ENCODE results near the gene IL1R2.
A peak's percentile ranks its signal among the peaks of the same experiment; 100 is the strongest.

IL1R2 gene

GRCh38 chr2:102016399-102016955, 24.7 kb downstream of the IL1R2 start:
- TF ChIP-seq, protein P1, sequence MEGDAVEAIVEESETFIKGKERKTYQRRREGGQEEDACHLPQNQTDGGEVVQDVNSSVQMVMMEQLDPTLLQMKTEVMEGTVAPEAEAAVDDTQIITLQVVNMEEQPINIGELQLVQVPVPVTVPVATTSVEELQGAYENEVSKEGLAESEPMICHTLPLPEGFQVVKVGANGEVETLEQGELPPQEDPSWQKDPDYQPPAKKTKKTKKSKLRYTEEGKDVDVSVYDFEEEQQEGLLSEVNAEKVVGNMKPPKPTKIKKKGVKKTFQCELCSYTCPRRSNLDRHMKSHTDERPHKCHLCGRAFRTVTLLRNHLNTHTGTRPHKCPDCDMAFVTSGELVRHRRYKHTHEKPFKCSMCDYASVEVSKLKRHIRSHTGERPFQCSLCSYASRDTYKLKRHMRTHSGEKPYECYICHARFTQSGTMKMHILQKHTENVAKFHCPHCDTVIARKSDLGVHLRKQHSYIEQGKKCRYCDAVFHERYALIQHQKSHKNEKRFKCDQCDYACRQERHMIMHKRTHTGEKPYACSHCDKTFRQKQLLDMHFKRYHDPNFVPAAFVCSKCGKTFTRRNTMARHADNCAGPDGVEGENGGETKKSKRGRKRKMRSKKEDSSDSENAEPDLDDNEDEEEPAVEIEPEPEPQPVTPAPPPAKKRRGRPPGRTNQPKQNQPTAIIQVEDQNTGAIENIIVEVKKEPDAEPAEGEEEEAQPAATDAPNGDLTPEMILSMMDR (IDR thresholded peaks at IDR 0.05; ENCODE audit: insufficient read depth, low read depth, low read length, missing control alignments) = no peak
- H3K4me3 ChIP-seq (ENCODE audit: low read depth, low read length) = no peak overlapping the region
- no peak for DNase-seq (ENCODE audit: low read depth)

- TF ChIP-seq, protein P1 (IDR thresholded peaks at IDR 0.05; ENCODE audit: insufficient read depth, low read depth, low read length, missing control alignments) = no peak
- no peak overlapping the region for H3K4me3 ChIP-seq (ENCODE audit: low read depth, low read length)
- no peak for DNase-seq (ENCODE audit: low read depth)
These were observed 27.2 kb downstream of the IL1R2 start for GRCh38 chr2:102018823-102019445.

DNA sequence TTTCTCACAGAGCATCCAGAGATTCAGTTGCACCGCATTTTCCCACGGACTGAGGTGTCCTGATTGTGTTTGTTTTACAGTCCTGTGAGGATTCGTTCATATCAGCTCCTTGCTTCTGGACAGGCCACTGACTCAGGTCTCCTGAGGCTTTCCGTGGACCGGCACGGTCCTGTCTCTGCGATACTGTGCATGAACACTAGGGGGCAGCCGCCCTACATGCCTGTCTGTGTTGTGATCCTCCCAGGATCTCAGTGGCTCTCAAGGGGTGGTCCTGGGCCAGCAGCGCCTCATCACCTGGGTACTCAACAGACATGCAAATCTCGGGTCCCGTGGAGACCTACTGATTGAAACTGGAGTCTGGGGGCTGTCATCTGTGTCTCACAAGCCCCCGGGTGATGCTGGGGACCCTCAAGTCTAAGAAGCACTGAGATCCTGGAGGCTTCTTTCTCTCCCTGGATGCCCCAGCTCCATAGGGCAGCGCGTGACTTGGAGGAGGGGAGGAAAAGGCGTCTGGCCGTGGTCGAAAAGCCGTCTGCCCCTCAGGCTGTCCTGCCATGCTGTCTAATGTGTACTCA, 28.9 kb downstream of the IL1R2 start:
- DNase-seq (ENCODE audit: low read depth) = peak; percentile 84
- TF ChIP-seq, protein P1 (IDR thresholded peaks at IDR 0.05; ENCODE audit: insufficient read depth, low read depth, low read length, missing control alignments) = peak; percentile 98
- H3K4me3 ChIP-seq (ENCODE audit: low read depth, low read length) = no peak overlapping the region

GRCh38 chr2:102021779-102022178, 30.0 kb downstream of the IL1R2 start:
- TF ChIP-seq, protein P1 (IDR thresholded peaks at IDR 0.05; ENCODE audit: insufficient read depth, low read depth, low read length, missing control alignments) = no peak
- DNase-seq (ENCODE audit: low read depth) = no peak
- H3K4me3 ChIP-seq (ENCODE audit: low read depth, low read length) = no peak overlapping the region

GRCh38 chr2:102022884-102023539, 31.3 kb downstream of the IL1R2 start:
- H3K4me3 ChIP-seq (ENCODE audit: low read depth, low read length) = no peak overlapping the region
- TF ChIP-seq, protein P1 (IDR thresholded peaks at IDR 0.05; ENCODE audit: insufficient read depth, low read depth, low read length, missing control alignments) = no peak
- no peak for DNase-seq (ENCODE audit: low read depth)

- DNase-seq (ENCODE audit: low read depth) = no peak
- TF ChIP-seq, protein P1 (IDR thresholded peaks at IDR 0.05; ENCODE audit: insufficient read depth, low read depth, low read length, missing control alignments) = no peak
- H3K4me3 ChIP-seq (ENCODE audit: low read depth, low read length) = no peak overlapping the region
These were observed 32.6 kb downstream of the IL1R2 start for GRCh38 chr2:102024410-102024809.

All from GM12865 (cell line).